Measurements from ENCODE around the gene CDC34.

Gene CDC34

DNA sequence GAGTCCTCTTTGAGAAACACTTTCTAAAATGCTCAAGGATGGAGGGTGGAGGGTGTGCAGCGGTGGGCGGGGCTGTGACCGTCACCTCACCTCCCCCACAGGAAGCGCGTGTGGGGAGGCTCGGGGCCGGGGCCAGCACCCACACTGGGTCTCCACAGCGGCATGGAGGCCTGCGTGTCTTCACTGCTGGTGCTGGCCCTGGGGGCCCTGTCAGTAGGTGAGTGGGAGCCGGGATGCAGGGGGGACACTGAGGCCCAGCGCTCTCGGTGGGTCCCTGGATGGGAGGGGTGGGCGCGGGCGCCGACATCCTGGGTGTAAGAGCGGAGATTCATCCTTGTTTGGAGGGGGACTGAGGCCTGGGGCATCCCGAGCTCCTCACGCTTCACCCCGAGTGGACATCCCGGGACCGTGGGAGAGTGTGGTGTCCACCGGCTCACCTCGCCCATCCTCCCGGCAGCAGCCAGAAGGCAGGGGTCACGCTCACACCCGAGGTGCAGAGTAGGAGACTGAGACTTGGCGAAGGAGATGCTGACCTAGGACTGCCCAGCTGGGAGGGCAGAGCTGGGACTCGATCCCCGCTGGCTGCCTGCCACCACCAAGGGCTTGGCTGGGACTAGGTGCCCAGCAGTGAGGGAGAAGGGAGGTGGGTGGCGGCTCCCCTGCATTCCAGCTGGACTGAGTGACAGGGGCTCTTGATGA, 12.5 kb downstream of the CDC34 start, which contains the start of gene GZMM:
TSS of gene GZMM (plus strand) at position 144 of the 699 bp plus-strand sequence. CDS start at position 163, 19 bp downstream.
- DNase-seq = no peak

DNA sequence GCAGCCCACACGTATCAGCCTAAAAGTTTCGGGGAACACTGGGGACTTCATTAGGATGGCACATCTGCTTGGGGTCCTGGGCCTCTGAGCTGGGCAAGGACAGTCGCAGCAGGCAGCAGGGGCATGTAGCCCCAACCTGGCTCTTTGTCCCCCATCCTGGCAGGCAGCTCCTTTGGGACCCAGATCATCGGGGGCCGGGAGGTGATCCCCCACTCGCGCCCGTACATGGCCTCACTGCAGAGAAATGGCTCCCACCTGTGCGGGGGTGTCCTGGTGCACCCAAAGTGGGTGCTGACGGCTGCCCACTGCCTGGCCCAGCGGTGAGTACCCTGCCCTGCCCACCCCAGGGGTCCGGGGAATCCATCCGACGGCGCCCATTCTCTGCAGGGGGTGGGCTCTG, 15.6 kb downstream of the CDC34 start:
- no peak for DNase-seq

DNA sequence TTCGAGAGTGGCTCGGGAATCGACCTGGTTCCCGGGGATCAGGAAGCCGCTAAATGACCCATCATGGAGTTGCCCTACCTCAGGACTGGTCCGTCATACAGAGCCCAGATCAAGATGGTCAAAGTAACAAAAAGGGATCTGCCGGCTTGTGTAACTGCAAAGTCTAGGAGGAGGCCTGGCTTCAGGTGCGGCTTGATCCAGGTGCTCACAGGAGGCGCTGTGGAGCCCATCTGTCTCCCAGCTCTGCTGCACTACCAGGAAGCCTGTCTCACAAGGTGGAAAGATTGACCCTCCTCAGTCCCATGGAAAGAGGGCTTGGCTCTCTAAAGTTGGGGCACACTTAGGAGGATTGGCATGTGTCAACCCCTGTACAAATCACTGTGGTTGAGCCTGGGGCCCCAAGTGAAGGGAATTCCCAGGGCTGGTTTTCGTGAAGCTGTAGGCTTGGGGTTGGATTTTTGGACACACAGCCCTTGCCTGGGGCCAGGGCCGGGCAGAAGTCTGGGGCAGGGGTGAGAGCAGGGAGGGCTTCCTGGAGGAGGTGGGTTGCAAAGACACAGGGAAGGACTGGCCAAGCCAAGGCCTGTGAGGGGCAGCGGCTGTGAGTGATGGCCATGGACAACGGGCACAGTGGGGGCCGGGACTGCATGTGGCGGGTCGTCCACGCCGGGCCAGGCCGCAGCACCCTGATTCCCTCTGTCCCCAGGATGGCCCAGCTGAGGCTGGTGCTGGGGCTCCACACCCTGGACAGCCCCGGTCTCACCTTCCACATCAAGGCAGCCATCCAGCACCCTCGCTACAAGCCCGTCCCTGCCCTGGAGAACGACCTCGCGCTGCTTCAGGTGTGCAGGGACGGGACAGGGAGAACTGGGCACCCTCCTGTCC, 16.5 kb downstream of the CDC34 start:
- DNase-seq = peak; percentile 49

DNA sequence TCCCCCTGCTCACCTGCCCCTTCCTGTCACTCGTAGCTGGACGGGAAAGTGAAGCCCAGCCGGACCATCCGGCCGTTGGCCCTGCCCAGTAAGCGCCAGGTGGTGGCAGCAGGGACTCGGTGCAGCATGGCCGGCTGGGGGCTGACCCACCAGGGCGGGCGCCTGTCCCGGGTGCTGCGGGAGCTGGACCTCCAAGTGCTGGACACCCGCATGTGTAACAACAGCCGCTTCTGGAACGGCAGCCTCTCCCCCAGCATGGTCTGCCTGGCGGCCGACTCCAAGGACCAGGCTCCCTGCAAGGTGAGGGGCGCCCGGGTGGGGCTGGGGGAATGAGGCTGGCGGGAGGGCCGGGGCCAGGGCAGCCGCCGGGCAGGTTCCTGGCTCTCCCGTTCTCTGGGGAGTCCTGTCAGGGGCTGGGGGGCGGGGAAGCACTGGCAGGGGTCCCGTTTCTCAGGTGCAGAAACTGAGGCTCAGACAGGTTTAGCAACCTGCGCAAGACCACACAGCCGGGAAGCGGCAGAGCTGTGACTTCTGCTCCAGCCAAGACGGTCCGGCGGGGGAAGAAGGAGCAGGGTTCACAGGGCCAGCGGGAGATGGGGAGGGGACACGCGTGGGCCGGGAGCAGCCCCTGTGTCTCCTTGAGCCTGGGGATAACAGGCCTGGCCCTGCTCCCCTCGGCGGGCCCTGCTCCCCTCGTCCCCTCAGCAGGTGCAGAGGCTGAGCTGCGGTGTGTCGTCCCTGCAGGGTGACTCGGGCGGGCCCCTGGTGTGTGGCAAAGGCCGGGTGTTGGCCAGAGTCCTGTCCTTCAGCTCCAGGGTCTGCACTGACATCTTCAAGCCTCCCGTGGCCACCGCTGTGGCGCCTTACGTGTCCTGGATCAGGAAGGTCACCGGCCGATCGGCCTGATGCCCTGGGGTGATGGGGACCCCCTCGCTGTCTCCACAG, 17.6 kb downstream of the CDC34 start:
- DNase-seq = peak; percentile 51

DNA sequence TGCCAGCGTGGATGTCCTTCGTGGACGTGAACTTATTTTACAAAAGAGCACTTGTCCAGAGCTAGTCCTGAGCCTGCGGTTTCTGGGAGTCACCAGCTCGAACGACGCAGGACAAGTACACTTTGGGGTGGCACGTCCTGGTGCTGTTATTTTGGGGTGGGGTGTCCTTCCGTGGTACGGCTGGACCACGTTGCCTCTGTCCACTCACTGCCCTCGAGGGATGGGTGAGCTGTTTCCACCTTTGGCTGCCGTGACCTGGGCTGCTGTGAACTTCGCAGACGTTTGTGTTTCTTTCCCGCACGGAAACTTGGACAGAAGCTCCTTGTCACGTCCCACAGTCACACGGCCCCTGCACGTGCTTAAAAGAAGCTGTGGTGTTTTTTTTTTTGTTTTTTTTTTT, 23.3 kb downstream of the CDC34 start:
- no peak for DNase-seq

DNA sequence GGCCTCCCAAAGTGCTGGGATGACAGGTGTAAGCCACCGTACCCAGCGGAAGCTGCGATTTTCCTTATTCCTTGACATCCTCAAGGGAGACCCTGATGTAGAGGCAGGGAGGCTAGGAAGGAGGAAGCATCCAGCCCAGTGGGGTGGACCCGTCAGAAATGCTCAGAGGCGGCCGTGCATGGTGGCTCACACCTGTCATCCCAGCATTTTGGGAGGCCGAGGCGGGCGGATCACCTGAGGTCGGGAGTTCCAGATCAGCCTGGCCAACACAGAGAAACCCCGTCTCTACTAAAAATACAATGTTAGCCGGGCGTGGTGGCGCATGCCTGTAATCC, 23.9 kb downstream of the CDC34 start:
- no peak for DNase-seq

DNA sequence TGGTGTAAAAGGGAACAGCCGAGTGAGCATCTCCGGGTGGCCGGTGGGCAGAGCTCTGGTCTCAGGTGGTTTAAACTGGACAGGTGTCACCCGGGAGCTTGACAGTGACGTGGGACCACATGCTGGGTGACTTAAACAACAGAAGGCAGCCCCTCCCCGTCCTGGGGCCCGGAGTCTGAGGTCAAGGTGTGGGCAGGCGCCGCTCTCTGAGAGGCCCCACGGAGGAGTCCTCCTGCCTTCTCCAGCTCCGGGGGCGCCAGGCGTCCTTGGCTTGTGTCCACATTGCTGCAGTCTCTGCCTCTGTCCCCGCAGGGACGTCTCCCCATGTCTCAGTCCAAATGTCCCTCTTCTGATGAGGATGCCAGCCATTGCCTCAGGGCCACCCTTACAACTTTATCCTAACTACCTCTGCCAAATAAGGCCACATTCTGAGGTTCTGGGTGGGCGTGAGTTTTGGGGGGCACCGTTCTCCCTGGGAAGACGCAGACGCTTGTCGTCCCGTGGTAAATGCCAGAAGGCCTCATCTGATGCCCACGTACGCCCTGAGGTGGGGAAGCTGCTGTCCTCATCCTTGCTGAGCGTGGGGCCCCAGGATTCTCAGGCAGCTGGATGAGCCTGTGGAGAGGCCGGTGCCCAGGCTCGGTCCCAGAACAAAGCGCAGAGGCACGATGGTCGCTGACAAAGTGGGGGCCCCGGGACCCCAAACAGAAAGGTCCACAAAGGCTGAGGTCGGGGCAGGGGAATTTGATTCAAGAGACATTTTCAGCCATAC, 25.2 kb downstream of the CDC34 start:
- DNase-seq = peak; percentile 50

DNA sequence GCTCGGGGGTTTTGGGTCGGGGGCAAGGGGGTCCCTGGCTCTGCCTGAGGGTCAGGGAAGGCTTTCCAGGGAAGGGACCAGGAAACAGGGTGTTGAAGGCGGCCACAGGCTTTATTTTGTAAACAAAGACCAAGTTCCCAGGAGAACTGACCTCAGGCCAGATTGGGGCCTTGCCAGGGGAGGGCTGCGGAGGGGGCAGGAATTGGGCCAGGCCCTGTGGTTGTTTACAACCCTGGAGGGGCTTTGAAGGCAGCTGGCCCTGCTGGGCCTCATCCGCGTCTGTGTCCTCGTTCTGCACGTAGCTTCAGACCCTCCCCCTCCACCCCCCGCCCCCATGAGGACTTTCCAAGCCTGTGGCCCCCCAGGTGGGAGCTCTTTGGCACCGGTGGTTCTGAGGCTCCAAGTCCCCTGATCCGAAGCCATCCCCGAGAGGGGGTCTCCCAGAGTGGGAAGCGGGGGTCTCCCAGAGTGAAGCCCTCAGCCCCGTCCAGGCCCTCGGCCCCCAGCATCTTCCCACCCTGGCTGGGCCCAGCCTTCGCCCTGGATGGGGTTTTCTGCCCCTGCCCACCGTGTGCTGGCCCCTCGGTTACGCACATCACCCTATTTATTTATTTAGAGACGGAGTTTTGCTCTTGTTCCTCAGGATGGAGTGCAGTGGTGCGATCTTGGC, 27.3 kb downstream of the CDC34 start:
- peak; percentile 30 for DNase-seq

DNA sequence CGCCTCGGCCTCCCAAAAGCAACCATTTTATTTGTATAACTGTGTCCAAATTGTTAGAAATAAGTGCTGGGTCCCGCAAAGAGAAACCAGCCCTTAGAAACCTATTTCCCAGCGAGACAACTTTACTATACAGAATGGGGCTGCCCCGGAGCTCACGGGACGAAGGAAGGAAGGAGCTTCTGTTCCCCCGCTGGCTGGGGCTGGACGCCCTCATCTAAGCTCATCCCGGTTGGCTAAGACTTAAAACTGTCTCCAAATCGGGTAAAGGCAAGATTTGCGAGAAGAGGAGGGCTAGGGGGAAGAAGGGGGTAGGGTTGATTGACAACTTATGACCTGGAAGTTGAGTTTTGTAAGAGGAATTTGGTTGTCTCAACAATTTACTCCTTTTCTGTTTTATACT, 28.6 kb downstream of the CDC34 start:
- no peak for DNase-seq

DNA sequence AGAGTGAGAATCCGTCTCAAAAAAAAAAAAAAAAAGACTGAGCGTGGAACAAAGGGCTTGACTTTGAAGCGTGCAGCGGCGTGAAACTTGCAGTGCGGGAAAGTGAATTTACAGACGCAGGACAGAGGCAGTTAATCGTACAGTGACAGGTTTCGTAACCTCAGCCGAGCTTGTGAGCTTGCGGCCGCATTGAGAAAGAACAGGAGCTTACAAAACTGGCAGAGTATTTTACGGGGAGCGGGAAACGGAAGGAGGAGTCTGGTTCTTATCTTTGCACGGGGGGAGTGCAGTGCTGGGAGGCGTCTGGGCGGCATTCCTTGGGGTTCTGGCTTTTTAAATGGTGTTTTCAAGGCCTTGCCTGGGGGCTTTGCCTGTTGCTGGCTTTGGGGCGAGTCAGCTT, 34.8 kb downstream of the CDC34 start:
- DNase-seq = no peak

DNA sequence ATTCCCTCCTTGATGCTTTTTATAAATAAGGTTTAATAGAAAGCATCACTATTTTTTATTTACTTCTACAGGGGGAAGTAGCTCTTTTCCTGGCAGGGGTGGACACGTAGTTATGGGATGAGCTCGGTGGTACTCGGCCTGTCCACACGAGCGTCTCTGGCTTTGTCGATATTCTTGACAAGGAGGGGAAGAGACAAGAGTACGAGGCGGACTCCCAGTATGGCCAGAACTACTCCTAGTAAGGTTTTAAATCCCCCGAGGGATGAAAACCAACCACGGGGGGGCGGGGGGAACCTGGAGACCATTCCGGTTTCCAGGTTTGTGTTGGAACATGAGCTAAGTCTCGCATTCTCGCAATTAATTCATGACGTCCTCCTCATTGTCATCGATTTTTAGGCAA, 35.3 kb downstream of the CDC34 start:
- DNase-seq = no peak

DNA sequence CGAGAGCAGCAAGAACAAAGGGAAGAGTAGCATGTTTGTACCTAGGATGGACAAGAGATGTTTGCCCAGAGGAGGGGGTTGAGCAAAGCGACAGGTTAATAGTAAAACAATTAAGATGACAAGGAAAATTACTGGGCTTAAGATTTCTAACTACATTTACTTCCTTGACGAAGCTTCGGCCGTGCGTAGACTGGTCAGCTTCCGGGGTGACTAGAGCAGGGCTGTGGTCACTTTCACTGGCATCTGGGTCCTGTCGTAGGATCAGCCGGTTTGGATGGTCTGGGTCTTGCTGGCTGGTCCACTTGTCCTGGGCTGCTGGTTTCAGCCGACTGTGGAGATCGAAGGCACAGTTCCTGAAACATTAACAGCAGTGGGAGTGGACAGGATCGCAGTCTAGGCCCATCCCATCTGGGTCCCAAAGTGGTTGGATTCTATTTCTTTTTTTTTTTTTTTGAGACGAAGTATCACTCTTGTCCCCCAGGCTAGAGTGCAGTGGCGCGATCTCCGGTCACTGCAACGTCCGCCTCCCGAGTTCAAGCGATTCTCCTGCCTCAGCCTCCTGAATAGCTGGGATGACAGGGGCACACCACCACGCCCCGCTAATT, 35.8 kb downstream of the CDC34 start:
- DNase-seq = no peak

DNA sequence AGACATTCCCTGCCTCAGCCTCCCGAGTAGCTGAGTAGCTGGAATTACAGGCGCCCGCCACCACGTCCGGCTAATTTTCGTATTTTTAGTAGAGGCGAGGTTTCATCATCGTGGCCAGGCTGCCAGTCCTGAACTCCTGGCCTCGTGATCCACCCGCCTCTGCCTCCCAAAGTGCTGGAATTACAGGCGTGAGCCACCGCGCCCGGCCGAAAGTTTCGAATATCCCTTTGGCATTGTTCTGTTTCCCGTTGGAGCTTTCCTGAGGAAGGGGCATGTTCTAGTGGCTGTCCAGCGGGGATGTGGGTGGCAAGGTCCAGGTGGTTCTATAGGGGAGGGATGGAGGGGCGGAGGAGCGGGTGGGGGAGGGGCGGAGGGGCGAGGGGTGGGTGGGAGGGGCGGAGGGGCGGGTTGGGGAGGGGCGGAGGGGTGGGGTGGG, 38.7 kb downstream of the CDC34 start:
- no peak for DNase-seq

DNA sequence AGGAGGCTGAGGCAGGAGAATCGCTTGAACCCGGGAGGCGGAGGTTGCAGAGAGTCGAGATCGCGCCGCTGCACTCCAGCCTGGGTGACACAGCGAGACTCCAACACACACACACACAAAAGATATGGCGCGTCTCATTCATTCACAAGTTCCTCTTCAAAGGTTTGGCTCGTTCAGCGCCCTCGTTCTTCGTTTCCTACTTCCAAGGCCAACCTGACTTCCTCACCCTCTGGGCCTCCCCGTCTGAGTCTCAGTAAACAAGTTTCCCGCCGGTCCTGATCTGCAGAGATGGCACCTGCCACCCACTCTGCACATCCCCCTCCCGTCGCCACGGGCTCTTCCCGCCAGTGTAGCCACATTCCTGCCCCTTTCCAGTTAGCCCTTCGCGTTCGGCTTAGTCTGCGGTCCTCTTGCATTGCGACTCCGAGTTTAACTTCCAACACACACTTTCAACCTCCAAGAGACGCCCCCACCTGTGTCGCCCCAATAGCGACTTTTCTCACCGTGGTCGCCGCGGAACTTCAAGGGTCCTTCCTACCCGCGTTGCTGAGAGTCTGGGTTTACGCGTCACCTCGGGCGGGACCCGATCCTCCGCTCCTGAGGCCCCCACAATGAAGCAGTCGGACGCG, 39.5 kb downstream of the CDC34 start:
- peak; percentile 91 for DNase-seq

DNA sequence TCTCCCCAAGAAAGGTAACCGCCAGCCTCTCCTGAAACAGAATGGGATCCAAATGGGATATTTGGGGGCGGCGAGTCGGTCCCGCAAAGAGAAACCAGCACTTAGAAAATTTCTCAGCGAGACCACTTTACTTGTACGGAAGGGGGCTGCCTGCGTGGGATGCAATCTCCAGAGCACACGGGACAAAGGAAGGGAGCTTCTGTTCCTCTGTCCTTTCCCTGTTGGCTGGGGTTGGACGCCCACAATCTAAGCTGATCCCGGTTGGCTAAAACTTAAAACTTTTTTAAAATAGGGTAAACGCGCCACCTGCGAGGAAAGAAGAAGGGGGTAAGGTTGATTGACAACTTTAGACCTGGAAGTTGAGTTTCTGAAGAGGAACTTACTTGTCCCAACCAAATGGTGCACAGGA, 40.0 kb downstream of the CDC34 start:
- peak; percentile 68 for DNase-seq

DNA sequence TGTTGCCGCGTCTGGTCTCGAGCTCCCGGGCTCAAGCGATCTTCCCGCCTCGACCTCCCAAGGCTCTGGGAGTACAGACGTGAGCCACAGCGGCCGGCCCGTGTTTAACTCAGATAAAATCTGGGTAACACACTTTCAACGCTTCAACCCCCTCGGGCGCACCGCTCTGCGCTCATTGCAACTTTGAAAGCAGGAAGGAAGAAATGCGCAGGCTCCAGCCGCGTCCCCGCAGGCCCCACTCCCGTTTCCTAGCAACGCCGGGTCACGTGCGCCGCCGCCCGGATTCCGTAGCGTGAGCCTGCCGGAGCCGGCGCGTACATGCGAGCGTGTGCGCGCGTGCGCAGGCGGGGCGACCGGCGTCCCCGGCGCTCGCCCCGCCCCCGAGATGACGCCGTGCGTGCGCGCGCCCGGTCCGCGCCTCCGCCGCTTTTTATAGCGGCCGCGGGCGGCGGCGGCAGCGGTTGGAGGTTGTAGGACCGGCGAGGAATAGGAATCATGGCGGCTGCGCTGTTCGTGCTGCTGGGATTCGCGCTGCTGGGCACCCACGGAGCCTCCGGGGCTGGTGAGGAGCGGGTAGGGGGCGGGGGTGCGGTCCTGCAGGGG, 40.7 kb downstream of the CDC34 start, which contains the start of gene BSG:
TSS of gene BSG (plus strand) at position 457 of the 603 bp plus-strand sequence. CDS start at position 496, 39 bp downstream.
- peak; percentile 98 for DNase-seq

DNA sequence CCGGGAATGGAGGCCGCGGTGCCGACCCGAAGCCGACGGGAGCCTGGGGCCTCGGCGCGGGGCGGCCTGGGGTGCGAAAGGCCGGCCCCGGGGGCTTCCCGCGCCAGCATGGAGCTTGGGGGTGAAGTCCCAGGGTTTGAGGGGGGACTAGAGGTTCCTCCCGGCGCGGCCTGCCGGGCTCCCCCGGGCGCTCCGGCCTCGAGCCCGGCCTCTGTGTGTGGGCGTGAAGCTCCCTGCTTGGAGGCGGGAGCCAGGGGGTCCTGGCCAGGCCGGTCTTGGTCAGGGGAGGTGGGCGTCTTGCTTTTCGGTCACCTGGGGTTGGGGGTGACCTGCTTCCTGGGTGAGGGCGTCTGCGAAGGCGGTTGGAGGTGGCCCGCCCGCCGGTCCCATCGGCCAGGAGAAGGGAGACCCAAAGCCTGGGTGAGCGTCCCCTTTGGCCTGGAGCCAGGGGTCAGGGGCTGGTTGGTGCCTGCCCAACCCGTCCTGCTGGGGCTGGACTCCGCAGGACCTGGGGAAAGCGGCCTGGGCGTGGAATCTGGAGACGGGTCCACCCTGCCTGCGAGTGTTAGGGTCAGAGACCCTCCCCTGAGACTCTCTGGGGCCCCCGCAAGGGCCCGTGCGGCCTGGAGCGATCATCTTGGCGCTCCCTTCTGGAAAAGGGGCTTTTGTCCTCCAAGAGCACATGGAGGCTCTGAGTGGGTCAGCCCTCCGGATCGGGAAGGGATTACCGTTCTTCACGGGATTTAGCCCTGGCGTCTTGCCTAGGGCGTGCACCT, 41.4 kb downstream of the CDC34 start:
- peak; percentile 57 for DNase-seq

DNA sequence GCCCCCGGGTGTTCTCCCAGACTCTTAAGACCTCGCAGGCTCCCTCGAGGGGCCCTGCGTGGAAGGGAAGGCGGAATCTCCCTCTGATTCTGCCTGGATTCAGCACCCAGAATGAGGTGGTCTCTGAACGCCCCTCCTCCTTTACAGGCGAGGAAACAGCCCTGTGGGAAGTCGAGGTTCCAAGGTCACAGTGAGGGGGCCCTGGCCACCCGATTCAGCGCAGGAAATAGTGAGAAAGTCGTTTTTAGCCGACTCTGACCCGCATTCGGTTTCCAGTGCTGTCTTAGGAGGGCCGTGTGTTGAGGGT, 41.9 kb downstream of the CDC34 start:
- no peak for DNase-seq
